SKM-1 treated with dmso at 0.1 percent for 144 hours (cell line): ENCODE results near the gene OR8B8.
"Not testable (repeated sequence)": the region's sequence is repeated elsewhere in the genome, so short reads cannot be mapped to it uniquely, and the experiment has no call there.

Experiments
- DNase-seq: peaks from one replicate; lab custom pipeline; 2025; ENCODE audit not compliant: unreplicated experiment; lab: John Stamatoyannopoulos, UW

The OR8B8 gene, protein sequence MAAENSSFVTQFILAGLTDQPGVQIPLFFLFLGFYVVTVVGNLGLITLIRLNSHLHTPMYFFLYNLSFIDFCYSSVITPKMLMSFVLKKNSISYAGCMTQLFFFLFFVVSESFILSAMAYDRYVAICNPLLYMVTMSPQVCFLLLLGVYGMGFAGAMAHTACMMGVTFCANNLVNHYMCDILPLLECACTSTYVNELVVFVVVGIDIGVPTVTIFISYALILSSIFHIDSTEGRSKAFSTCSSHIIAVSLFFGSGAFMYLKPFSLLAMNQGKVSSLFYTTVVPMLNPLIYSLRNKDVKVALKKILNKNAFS

DNA sequence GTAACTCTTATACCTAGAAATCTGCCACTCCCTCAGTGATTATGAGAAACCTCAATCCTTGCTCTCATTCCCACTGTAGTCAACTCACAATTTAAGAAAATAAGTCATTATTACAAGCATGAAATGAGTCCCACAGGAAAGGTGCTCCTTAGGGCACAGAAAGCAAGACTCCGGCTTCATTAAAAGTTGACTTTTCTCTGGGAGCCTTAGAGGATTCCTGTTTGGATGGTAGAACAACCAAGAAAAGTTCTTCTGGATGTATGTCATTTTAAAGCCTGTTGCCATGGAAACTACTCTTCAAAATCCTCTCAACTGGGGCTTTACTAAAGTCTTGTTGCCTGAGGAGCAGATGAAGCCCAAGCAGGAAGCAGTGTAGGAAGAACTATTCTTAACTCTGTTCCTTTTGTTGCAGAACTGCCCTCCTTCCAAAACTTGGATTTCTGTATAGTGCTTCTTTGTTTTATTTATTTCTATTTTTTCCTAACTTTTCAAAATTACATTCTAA is at the start of gene OR8B8:
Gene OR8B8, minus strand, starts transcription at position 51 of the 505 bp plus-strand sequence. CDS start 4,611 bp downstream, outside the sequence.
- DNase-seq: no peak

DNA sequence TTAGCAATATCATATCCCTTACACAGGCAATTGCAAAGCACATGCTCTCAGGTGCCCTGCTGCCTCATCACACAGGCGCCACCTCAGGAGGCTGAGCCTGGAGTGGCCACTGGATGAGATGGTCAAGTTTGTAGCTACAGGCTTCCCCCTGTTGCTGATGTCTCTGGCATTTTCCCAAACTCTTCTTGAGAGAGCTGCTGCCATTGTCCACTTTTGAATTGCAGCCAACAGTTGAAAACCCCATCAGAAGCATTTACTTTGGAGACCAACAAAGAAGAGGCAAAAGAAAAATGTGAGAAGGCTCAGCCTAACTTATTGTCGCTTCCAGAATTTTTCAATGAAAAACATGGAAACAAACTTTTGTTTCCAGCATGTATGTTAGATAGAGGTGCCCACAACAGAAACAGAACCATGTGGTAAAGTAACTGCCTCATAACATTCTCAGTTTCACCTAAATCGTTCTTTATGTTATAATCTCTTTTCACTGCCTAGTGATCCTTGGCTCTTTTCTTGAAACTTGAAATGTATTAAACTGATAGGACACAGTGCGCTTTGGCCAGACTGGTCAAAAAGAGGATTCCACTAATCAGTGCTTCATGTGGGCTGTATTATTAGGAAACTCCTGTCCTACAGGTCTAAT is 47.6 kb upstream of the OR8B8 start:
- DNase-seq: no peak

DNA sequence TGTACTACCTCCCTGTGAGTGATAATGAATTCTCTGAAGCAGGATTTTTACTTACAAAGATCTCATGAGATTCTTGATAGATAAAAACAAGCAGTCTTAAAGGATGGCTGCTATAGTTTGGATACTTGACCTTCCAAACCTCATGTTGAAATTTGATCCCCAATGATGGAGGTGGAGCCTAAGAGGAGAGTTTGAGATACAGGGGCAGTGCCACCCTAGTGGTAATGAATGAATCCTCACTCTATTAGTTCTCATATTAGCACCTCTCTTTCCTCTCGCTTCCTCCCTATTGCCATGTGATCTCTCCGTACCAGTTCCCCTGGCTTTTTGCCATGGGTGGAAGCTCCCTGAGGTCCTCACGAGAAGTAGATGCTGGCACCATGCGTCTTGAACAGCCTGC is 37.9 kb upstream of the OR8B8 start:
- no peak for DNase-seq

DNA sequence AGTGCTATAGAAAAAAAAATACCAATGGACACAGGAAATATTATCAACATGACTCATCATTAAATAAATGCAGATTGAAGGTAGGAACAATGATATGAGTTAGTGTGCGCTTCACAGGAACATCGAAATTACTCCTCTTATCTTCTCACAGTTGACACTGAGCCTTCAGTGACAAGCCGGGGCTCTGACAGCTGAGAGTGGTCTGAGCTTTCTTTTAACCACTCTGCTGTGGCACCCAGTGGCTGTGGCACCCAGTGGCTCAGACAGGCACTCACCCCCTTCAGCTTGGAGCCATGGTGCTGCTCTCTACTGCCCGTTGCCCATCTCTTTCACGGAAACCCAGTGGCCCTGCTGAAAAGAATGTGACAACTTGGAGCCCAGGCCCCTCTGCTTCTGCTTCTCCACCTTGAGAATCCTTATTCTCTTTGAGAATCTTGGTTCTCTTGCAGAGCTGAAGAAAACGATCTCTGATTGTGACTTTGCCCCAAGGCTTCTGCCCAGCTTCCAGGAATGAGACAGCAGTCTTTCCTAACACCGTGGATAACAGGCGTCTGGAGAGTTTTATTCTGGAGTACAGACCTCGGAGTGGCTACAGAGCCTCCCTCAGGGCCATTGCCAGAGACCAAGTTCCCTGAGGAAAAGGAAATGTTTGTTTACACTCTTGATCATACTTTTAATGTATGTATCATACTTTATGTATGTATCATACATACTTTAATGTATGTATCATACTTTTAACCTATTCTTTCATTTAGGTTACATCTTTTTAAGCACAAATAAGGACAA is 37.1 kb upstream of the OR8B8 start:
- DNase-seq: no peak

DNA sequence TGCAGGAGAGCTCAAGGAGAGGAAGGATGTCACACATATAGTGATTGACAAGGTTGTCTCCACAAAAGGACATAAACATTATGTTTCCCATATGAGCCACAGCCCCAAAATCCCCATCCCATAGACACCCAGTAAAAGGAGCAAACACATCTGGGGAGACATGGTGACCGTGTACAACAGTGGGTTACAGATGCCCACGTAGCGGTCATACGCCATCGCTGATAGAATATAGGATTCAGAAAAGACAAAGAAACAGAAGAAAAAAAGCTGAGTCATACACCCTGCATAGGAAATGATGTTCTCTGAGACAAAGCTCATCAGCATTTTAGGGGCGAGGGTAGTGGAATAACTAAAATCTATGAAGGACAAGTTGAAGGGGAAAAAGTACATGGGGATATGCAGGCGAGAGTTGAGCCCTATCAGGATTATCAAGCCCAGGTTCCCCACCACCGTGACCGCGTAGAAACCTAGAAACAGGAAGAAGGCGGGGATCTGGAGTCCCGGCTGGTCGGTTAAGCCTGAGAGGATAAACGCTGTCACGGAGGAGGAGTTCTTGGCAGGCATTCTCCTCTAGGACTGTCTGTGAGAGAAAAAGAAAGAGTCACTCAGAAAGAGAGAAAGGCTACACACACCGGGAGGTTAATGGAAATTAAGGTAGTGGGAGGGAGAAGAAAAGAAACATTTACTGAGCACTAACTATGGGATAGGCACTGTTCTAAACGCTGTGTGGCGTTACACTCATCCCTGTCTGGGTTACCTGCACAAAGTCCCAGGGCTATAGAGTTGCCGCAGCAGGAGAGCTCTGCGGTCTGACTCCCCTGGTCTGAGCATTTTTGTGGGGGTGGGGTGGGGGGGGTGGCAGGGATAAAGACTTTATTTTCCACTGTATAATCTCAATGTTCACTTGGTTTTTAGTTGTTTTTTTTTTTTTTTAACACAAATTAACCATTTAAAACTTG is 36.1 kb upstream of the OR8B8 start:
- DNase-seq: peak; percentile 35

DNA sequence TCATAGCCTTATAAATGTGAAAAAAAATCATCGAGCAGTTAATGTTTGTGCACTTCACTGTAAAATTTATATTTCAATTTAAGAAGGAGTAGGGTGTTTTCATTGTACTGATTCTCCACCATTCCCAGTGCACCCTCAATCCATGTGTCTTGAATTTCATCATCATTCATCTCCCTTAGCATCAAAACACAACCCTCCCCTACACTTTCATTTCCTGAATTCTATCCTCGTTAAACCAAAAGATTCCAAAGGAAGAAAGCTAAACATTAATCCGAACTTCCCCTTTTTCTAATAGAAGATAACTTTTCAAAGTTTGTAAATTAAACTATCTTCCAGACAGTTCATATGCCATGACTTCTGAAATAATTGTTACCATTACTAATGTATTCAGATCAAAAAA is 34.1 kb upstream of the OR8B8 start:
- DNase-seq: no peak

DNA sequence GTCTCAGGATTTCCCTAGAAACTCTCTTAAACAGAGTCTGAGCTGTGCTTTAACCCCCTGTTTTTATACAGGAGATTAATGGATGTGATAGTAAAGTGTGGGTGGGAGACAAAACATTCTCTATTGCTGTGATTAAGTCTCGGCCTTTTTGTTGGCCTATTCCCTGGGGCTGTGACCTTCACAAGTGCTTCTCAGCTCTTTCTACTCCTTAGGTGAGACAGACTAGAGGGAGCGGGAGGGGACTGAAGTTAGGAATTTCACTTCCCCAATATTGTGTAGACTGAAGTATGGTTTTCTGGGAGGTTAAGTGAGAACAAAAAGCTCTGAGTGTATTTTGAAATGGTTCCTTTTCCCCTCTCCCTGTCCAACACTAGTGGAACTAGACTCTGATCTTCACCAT is 29.8 kb upstream of the OR8B8 start:
- no peak for DNase-seq

DNA sequence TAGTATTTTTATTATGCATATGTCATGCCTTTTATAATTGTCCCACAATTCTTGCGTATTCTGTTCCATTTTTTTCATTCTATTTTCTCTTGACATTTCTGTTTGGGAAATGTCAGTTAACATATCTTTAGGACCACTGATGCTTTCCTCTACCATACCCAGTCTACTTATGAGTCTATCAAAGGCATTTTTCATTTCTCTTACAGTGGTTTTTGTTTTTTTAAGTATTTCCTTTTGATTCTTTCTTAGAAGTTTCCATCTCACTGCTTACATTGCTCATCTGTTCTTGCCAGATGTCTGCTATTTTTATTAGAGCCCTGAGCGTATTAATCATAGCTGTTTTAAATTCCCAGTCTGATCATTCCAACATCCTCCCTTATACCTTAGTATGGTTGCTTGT is 29.3 kb upstream of the OR8B8 start:
- no peak for DNase-seq

DNA sequence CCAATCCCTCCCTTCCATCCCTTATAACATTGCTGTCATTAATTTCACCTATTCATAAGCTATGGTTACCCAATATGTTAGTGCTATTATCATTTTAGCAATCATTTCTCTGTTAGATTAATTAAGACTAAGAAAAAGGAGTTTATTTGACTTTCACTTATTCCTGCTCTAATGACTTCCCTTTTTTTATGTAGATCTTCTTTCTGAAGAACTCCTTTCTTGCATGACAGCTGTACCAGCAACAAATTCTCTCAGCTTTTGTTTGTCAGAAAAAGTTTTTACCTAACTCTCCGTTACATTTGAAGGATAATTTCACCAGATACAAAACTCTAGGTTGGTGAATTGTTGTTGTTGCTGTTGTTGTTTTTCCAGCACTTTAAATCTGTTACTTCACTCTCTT is 28.6 kb upstream of the OR8B8 start:
- DNase-seq: no peak

DNA sequence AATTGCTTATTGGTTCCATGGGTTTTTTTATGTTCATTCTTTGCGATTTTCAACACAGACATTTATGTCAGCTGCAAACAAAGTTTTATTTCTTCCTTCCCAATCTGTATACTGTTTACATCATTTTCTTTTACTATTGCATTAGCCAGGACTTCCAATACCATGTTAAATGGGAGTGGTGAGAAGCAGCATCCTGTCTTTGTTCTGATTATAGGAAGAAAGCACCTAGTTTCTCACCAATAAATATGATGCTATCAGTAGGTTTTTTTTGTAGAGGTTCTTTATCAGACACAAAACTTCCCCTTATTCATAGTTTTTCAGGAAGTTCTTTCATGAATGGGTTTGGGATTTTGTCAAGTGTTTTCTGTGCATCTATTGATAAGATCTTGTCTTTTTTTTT is 28.0 kb upstream of the OR8B8 start:
- DNase-seq: no peak

DNA sequence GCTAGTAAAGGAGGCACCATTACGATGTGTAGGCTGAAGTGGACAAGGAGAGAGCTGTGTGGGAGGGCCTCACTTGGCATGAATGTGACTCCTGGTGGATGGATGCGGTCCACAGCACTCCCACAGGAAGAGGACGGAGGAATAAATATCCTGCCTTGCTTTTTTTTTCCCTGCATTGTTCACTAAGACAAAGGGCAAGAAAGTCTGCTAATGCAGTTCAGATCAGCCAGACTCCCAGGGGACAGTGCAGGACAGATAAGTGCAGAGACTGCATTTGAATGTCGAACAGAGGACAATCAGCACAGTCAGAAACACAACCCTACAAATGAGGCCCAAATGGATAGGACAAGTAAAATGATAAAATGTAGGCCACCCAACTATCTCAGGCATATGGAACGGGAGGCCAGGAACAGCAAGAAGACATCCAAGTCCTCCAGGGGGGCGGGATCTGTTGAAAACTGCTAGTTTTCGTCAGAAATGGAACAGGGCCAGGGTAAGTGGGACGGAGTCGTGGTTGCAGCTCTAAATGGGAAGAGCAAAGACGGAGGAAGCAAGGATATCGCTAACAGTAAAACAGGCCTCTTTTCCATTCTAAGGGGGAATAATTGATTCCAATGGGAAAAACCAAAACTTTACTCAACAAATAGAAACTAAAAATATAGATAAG is 25.2 kb upstream of the OR8B8 start:
- no peak for DNase-seq

DNA sequence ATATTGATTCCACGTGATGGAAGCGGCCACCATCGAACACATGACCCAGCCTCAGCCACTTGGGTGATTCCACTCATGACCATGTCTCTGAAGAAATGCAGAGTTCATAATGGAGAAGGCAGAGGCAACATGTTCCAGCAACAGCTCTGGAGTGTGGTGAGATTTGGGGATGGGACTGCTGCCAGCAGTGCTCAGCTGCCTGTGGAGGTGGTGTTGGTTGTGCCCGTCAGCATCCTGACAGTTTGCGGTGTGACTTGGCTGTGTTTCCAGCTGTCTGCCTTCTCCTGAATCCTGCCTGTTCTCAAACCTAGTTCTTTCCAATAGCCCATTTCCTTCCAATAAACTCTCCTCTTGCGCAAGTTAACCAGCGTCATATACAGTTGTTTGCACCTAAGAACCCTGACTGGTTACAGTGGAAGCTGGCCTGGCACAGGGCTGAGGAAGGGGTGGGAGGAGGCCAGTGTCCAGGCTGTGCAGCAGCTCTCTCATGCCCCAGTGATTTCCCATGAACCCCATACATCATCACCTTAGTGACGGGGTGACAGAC is 22.0 kb upstream of the OR8B8 start:
- DNase-seq: no peak

DNA sequence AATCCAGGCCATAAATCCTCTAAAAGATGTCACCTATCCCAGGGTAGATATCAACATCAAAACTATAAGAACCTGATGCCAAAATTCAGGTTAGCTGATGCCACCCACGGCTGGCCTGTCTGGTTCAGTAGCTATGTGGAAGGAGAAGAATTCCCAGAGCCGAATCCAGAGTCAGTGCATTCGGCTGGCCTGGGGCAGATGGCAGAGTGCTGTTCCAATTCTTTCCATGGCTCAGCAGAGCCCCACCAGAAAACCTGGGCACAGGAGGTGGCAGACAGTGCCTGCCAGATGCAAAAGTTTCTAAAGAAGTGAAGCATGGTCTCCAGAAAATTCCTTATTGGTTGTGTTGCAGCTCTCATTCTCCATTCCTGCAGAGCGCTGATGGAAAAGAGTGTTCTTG is 19.9 kb upstream of the OR8B8 start:
- DNase-seq: no peak

DNA sequence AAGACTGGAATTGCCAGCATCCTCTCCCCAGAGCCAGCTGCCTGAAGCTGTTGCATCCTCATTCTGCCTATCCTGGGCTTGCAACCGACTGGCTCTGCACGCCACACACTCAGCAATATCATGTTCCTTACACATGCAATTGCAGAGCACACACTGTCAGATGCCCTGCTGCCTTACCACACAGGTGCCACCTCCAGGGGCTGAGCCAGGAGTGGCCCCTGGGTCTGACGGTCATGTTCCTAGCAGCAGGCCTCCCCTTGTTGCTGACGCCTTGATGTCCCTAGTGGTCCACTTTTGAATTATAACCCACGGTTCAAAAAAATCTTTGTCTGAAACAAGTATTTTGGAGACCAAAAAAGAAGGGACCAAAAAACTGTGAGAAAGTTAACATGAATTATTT is 18.5 kb upstream of the OR8B8 start:
- no peak for DNase-seq

DNA sequence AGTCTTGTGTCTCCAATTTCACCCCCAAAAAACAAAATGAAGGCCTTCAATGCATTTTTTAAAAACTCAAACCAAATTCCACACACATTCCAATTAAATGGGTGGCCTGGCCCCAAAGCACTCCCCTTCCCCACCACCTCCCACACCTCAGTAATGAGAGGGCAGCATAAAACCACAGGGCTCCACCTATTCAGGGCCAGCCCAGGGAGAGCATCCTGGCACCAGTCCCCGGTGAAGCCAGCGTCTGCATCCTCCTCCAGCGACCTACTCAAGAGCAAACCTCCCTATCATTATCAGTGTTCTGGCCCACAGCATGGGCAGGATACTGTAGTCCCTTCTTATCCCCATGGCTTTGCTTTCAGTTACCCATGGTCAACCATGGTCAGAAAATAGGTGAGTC is 17.8 kb upstream of the OR8B8 start:
- no peak for DNase-seq

DNA sequence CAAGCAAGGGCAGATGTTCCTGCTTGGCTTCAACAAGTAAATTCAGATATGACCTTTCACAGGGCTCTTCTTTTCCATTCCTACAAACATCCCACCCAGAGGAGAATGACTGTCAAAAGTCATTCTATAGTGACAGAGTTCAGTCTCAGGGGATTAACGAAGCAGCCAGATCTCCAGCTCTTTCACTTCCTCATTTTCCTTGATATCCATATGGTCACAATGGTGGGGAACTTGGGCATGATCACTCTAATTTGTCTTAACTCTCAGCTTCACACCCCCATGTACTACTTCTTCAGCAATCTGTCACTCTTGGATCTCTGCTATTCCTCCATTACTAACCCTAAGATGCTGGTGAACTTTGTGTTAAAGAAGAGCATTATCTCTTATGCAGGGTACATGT is 15.0 kb upstream of the OR8B8 start:
- no peak for DNase-seq

DNA sequence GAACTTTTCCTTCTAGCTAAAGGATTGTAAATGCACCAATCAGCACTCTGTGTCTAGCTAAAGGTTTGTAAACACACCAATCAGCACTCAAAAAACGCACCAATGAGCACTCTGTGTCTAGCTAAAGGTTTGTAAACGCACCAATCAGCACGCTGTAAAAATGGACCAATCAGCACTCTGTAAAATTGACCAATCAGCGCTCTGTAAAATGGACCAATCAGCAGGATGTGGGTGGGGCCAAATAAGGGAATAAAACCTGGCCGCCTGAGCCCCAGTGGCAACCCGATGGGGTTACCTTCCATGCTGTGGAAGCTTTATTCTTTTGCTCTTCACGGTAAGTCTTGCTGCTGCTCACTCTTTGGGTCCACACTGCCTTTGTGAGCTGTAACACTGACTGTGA is 13.9 kb upstream of the OR8B8 start:
- DNase-seq: not testable (repeated sequence)

DNA sequence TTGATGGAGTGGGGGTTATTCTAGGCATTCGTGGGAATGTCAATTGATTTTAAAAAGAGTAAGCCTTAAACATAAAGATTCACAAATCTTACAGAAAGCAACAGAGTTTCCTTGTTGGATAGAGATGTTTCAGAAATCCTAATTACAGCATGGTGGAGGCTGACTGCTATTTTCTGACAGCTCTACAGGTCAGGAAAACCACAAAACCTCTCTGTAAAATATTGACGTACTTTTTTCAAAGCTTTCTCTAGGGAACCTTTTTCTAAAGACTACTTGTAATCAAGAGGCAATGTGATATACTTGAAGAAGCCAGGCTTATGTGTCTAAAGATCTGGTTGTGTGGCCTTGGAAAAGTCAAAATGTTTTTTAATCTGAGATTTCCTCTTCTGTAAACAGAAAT is 9.1 kb upstream of the OR8B8 start:
- DNase-seq: no peak

DNA sequence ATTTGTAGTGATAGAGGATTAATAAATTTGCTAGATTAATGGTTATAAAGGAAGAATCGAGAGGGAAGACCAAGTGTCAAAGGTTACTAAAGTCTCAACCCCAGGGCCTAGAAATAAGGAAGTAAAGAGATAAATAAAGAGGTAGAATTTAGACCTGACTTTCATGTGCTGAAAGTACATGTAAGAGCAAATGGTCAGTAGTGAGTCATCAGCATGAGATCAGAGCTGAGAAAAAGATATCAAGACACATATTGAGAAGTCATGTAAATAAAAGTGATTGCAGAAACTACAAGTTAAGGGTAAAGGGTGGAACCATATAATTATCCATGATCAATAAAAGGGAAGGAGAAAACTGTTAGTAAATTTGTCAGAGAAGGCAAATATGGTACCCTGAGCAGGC is 1.4 kb upstream of the OR8B8 start:
- DNase-seq: no peak

DNA sequence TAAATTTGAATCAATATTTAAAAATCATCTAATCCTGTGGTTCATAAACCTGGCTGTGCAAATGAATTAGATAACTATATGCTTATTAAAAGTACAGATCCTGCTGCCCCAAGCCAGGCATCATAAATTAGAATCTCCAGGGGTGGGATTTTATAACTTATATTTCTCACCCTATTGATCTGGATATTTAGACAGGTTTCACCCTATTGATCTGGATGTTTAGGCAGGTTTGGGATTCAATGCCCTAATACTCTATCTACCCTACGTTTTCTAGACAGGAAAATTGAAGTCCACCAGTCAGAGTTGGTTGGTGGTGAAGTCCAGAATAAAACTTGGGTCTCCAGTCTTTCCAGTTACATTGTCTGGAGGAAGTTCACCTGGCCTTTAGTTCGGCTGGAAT is 2.6 kb downstream of the OR8B8 start:
- no peak for DNase-seq
